HepG2 (cell line): ENCODE results near the gene TRMT6. TPM values are rescaled to one million over a fixed set of nuclear protein-coding genes. Genes with fewer than 3 reads are reported as not detected.
A peak's percentile ranks its signal among the peaks of the same experiment; 100 is the strongest.

Source experiments
- EEA1 ChIP-seq: sonication (generic); formaldehyde crosslinking; IDR thresholded peaks from 2 replicates; pipeline ENCODE4 v1.5.1; 2020; ENCODE audit warnings: mild to moderate bottlenecking, missing genetic modification reagents, borderline replicate concordance
- GMEB2 ChIP-seq: IDR thresholded peaks from 2 replicates; pipeline ENCODE4 v1.6.1; 2016; ENCODE audit warnings: missing biosample characterization, missing genetic modification reagents, low read depth
- HOXA9 ChIP-seq: sonication (generic); formaldehyde crosslinking; IDR thresholded peaks from 2 replicates; pipeline ENCODE4 v1.8.1; 2022; ENCODE audit warnings: missing genetic modification reagents, mild to moderate bottlenecking, moderate library complexity, borderline replicate concordance
- KDM1A ChIP-seq: IDR thresholded peaks from 2 replicates; pipeline ENCODE4 v1.6.1; 2016; ENCODE audit warnings: missing compliant biosample characterization
- MYC ChIP-seq: sonication (generic); formaldehyde crosslinking; IDR thresholded peaks from 2 replicates; pipeline ENCODE4 v1.9.0; 2021; ENCODE audit warnings: missing genetic modification reagents, borderline replicate concordance
- NFAT5 ChIP-seq: sonication (generic); formaldehyde crosslinking; IDR thresholded peaks from 2 replicates; pipeline ENCODE4 v1.4.0; 2020; ENCODE audit warnings: missing genetic modification reagents
- POLR2A ChIP-seq, 2 experiments: IDR thresholded peaks; 2 replicates each; pipeline ENCODE4 v1.6.1; 2011; ENCODE audit warnings: low read depth in 2 of 2, low read length in 2 of 2, mild to moderate bottlenecking in 1 of 2, moderate library complexity in 1 of 2; ENCODE audit not compliant: insufficient read depth in 1 of 2
- PPARG ChIP-seq: conservative IDR thresholded peaks from 2 replicates; pipeline ENCODE4 v1.6.1; 2016; ENCODE audit warnings: missing biosample characterization, missing genetic modification reagents
- SNAPC2 ChIP-seq: sonication (generic); formaldehyde crosslinking; IDR thresholded peaks from 2 replicates; pipeline ENCODE4 v1.8.1; 2022; ENCODE audit warnings: mild to moderate bottlenecking, missing genetic modification reagents
- SRY ChIP-seq: sonication (generic); formaldehyde crosslinking; IDR thresholded peaks from 2 replicates; pipeline ENCODE4 v1.8.0; 2022; ENCODE audit warnings: mild to moderate bottlenecking, missing genetic modification reagents
- TP53 ChIP-seq: sonication (generic); formaldehyde crosslinking; conservative IDR thresholded peaks from 2 replicates; pipeline ENCODE4 v1.4.0; 2020; ENCODE audit warnings: missing genetic modification reagents
- ZFP91 ChIP-seq: sonication (generic); formaldehyde crosslinking; IDR thresholded peaks from 2 replicates; pipeline ENCODE4 v1.9.0; 2022; ENCODE audit warnings: missing genetic modification reagents, mild to moderate bottlenecking, borderline replicate concordance
- ZFX ChIP-seq: sonication (generic); formaldehyde crosslinking; IDR thresholded peaks from 2 replicates; pipeline ENCODE4 v1.4.0; 2020; ENCODE audit warnings: mild to moderate bottlenecking, low read depth, missing genetic modification reagents, moderate library complexity
- polyA plus RNA-seq, 8 experiments: library from polyadenylated mRNA; depleted of rRNA in 3 of 8; stranded (reverse) in 7 of 8; unstranded in 1 of 8; fragments of >200 nt; fragmentation: Illumina TruSeq in 4 of 8; extraction: Trizol in 4 of 8; gene quantifications; 2 replicates each; pipeline versions ENCODE4 v1.2.1 to v1.2.3, GENCODE V29; 2011 to 2016; ENCODE audit warnings: low read depth in 4 of 8, missing spikeins in 1 of 8, mixed read lengths in 1 of 8; ENCODE audit not compliant: insufficient read depth in 1 of 8
- total RNA-seq, 5 experiments: library from RNA; depleted of rRNA; stranded (reverse); fragments of >200 nt; fragmentation: Illumina TruSeq; extraction: Trizol; gene quantifications; 2 replicates each; pipeline ENCODE4 v1.2.3, GENCODE V29; 2016; ENCODE audit warnings: low read depth in 1 of 5

TRMT6 gene
- total and polyA plus RNA-seq, 2 of the 13 experiments (the other 11 are each of a cell fraction or from before 2014, with no cell fraction given): 10.5 to 37.8 TPM

GRCh38 chr20:5950271-5951031, at the start of gene TRMT6, which contains the start of gene MCM8 (continued):
- 0 out of 2 replicates have a peak, but pooled peaks have one; percentile 61 for TF ChIP-seq NFAT5 (CRISPR knock-in tag)
- TF ChIP-seq KDM1A (CRISPR knock-in tag): no peak
- TF ChIP-seq POLR2A (IDR thresholded peaks at IDR 0.05; ENCODE audit: insufficient read depth in 1 of 2, low read depth in 2 of 2, low read length in 2 of 2): peak; percentile 86 to 92; a peak in 3 of 4 replicates
- TF ChIP-seq PPARG (CRISPR knock-in tag): peak; percentile 70
- no peak for TF ChIP-seq HOXA9 (CRISPR knock-in tag)
- TF ChIP-seq SNAPC2: peak; percentile 96
- TF ChIP-seq MYC (CRISPR knock-in tag): peak; percentile 100
- peak; percentile 97 for TF ChIP-seq ZFP91 (CRISPR knock-in tag)
- TF ChIP-seq ZFX (CRISPR knock-in tag): peak; percentile 78
- peak; percentile 79 for TF ChIP-seq GMEB2
- TF ChIP-seq TP53 (CRISPR knock-in tag): peak; percentile 53; the same call in 1 of the 2 replicates
- TF ChIP-seq EEA1 (CRISPR knock-in tag): peak; percentile 96
- TF ChIP-seq SRY (CRISPR knock-in tag): peak; percentile 87
